ENCODE results near the gene PTGDR.

- no peak for TF ChIP-seq MAX (IDR thresholded peaks at IDR 0.05)
- TF ChIP-seq EP300 (IDR thresholded peaks at IDR 0.05; ENCODE audit: borderline replicate concordance): no peak
- TF ChIP-seq TAF1 (IDR thresholded peaks at IDR 0.05; ENCODE audit: low read depth): no peak
- TF ChIP-seq FOXM1 (IDR thresholded peaks at IDR 0.05; ENCODE audit: borderline replicate concordance, low read depth): no peak
- TF ChIP-seq YY1 (IDR thresholded peaks at IDR 0.05; ENCODE audit: low read depth): no peak
- no peak for TF ChIP-seq CEBPB (IDR thresholded peaks at IDR 0.05)
- TF ChIP-seq USF1 (IDR thresholded peaks at IDR 0.05): no peak
- no peak for TF ChIP-seq ZBTB7A (IDR thresholded peaks at IDR 0.05; ENCODE audit: low read depth)
- TF ChIP-seq NFIC (IDR thresholded peaks at IDR 0.05): no peak
- no peak for TF ChIP-seq RAD21 (IDR thresholded peaks at IDR 0.05; ENCODE audit: low read depth)
- no peak for TF ChIP-seq CREB1 (IDR thresholded peaks at IDR 0.05; ENCODE audit: low read depth)
- TF ChIP-seq TEAD4 (IDR thresholded peaks at IDR 0.05): no peak
- TF ChIP-seq REST (IDR thresholded peaks at IDR 0.05; ENCODE audit: low read depth): no peak
- no peak for TF ChIP-seq TCF12 (IDR thresholded peaks at IDR 0.05; ENCODE audit: low read depth)
Measured at GRCh38 chr14:52286661-52287649, 19.5 kb downstream of the PTGDR start.

Measured in Ishikawa (cell line).